GM23338 (cell line): ENCODE data around the gene INSRR. TPM values are rescaled to one million over a fixed set of nuclear protein-coding genes. Genes with fewer than 3 reads are reported as not detected.
A peak's percentile ranks its signal among the peaks of the same experiment; 100 is the strongest.

Source experiments
- ATAC-seq: fragments of 200-7000 bp; cut with Tn5 transposase; 3 replicates; pipeline ENCODE4 v1.9.1; 2020
- DNase-seq: peaks from one replicate; pipeline ENCODE4 v3.0.0-alpha.2; 2015; ENCODE audit warnings: low spot score
- H2AFZ ChIP-seq: fragments of 200-600 bp; sonication (generic); 2 replicates; pipeline ENCODE4 v1.8.0; 2016; ENCODE audit warnings: antibody characterized with exemption, mild to moderate bottlenecking, moderate library complexity
- H3F3A ChIP-seq: fragments of 200-600 bp; sonication (generic); replicated peaks from 2 replicates; pipeline ENCODE4 v1.8.0; 2017; ENCODE audit warnings: antibody characterized with exemption, mixed run types, low read depth
- H3K27ac ChIP-seq: fragments of 200-600 bp; sonication (generic); 2 replicates; pipeline ENCODE4 v1.6.1; 2016; ENCODE audit warnings: low read depth
- H3K27me3 ChIP-seq: fragments of 200-600 bp; sonication (generic); 2 replicates; pipeline ENCODE4 v1.8.0; 2016; ENCODE audit warnings: mild to moderate bottlenecking, mixed run types, moderate library complexity; ENCODE audit not compliant: insufficient read depth
- H3K36me3 ChIP-seq: fragments of 200-600 bp; sonication (generic); 2 replicates; pipeline ENCODE4 v1.8.0; 2016; ENCODE audit warnings: mild to moderate bottlenecking; ENCODE audit not compliant: insufficient read depth
- H3K4me1 ChIP-seq: fragments of 200-600 bp; sonication (generic); 2 replicates; pipeline ENCODE4 v1.8.0; 2016; ENCODE audit warnings: mild to moderate bottlenecking, moderate library complexity; ENCODE audit not compliant: insufficient read depth
- H3K4me2 ChIP-seq: fragments of 200-600 bp; sonication (generic); 2 replicates; pipeline ENCODE4 v1.7.1; 2017; ENCODE audit warnings: mixed run types
- H3K4me3 ChIP-seq: fragments of 200-600 bp; sonication (generic); 2 replicates; pipeline ENCODE4 v1.6.1; 2016; ENCODE audit warnings: mixed run types
- H3K79me2 ChIP-seq: fragments of 200-600 bp; sonication (generic); replicated peaks from 2 replicates; pipeline ENCODE4 v1.8.0; 2017; ENCODE audit warnings: mild to moderate bottlenecking; ENCODE audit not compliant: insufficient read depth
- H3K9me2 ChIP-seq: fragments of 200-600 bp; sonication (generic); 2 replicates; pipeline ENCODE4 v1.8.0; 2017; ENCODE audit not compliant: insufficient read depth
- H4K20me1 ChIP-seq: fragments of 200-600 bp; sonication (generic); replicated peaks from 2 replicates; pipeline ENCODE4 v1.8.0; 2017; ENCODE audit warnings: mild to moderate bottlenecking; ENCODE audit not compliant: insufficient read depth
- H3K27ac Mint-ChIP-seq: 2 replicates; pipeline ENCODE4 v1.8.0; 2020; ENCODE audit warnings: inconsistent platforms, mild to moderate bottlenecking, moderate library complexity, mixed read lengths
- H3K27me3 Mint-ChIP-seq: 3 replicates; pipeline ENCODE4 v1.8.0; 2022; ENCODE audit warnings: low read depth, mild to moderate bottlenecking, moderate library complexity, mixed read lengths, inconsistent platforms; ENCODE audit not compliant: insufficient read depth, poor library complexity
- H3K36me3 Mint-ChIP-seq: 3 replicates; pipeline ENCODE4 v1.8.0; 2021; ENCODE audit warnings: low read depth, mild to moderate bottlenecking, inconsistent platforms, moderate library complexity, mixed read lengths
- H3K4me1 Mint-ChIP-seq: 3 replicates; pipeline ENCODE4 v1.8.0; 2020; ENCODE audit warnings: mild to moderate bottlenecking, inconsistent platforms, mixed read lengths
- H3K4me3 Mint-ChIP-seq: 3 replicates; pipeline ENCODE4 v1.8.0; 2021; ENCODE audit warnings: moderate library complexity, mild to moderate bottlenecking, inconsistent platforms, mixed read lengths
- H3K9me3 Mint-ChIP-seq: 3 replicates; pipeline ENCODE4 v1.8.0; 2020; ENCODE audit warnings: moderate library complexity, mild to moderate bottlenecking, inconsistent platforms, mixed read lengths
- CREB1 ChIP-seq: fragments of 250-450 bp; sonication (Bioruptor Pico); IDR thresholded peaks from 2 replicates; pipeline ENCODE4 v1.5.0; 2020; ENCODE audit warnings: low read depth, mild to moderate bottlenecking, moderate library complexity
- EZH2 ChIP-seq: fragments of 200-600 bp; sonication (generic); IDR thresholded peaks from one replicate; pipeline ENCODE4 v1.8.0; 2017; ENCODE audit warnings: antibody characterized with exemption, mild to moderate bottlenecking, low read depth; ENCODE audit not compliant: unreplicated experiment
- EZH2phosphoT487 ChIP-seq: fragments of 200-600 bp; sonication (generic); IDR thresholded peaks from one replicate; pipeline ENCODE4 v1.8.1; 2018; ENCODE audit warnings: antibody characterized with exemption; ENCODE audit not compliant: unreplicated experiment
- JUNB ChIP-seq: IDR thresholded peaks from one replicate; pipeline ENCODE4 v1.6.1; 2016; ENCODE audit warnings: antibody characterized with exemption; ENCODE audit not compliant: unreplicated experiment
- NANOG ChIP-seq: IDR thresholded peaks from 2 replicates; pipeline ENCODE4 v1.6.1; 2016; ENCODE audit warnings: antibody characterized with exemption, borderline replicate concordance
- POLR2AphosphoS5 ChIP-seq: IDR thresholded peaks from 2 replicates; pipeline ENCODE4 v1.6.1; 2016; ENCODE audit warnings: antibody characterized with exemption, low read depth
- STAT1 ChIP-seq: IDR thresholded peaks from one replicate; pipeline ENCODE4 v1.6.1; 2016; ENCODE audit warnings: antibody characterized with exemption; ENCODE audit not compliant: unreplicated experiment
- ZNF114 ChIP-seq: fragments of 250-450 bp; sonication (Bioruptor Pico); IDR thresholded peaks from 2 replicates; pipeline ENCODE4 v1.5.0; 2020; ENCODE audit warnings: mild to moderate bottlenecking, moderate library complexity
- ZNF331 ChIP-seq: fragments of 250-450 bp; sonication (Bioruptor Pico); IDR thresholded peaks from 2 replicates; pipeline ENCODE4 v1.5.0; 2020; ENCODE audit warnings: low read depth, mild to moderate bottlenecking, moderate library complexity
- polyA plus RNA-seq: library from polyadenylated mRNA; unstranded; fragments of >200 nt; fragmentation: Nextera tagmentation; extraction: Ambion mirVana; gene quantifications from 2 replicates; pipeline ENCODE4 v1.2.1, GENCODE V29; 2016
- total RNA-seq: library from RNA; depleted of rRNA; stranded (reverse); fragments of >200 nt; shearing (Covaris generic); gene quantifications from 2 replicates; pipeline ENCODE4 v1.2.3, GENCODE V29; 2014
- TF ChIP-seq, protein P1 (sequence below): fragments of 250-450 bp; sonication (Bioruptor Pico); IDR thresholded peaks from 2 replicates; pipeline ENCODE4 v1.5.0; 2020; ENCODE audit warnings: mild to moderate bottlenecking, moderate library complexity
- TF ChIP-seq, protein P2 (sequence below): IDR thresholded peaks from 2 replicates; pipeline ENCODE4 v1.6.1; 2016; ENCODE audit warnings: antibody characterized with exemption
- TF ChIP-seq, protein P3 (sequence below), 2 experiments: fragments of 200-600 bp in 1 of 2; sonication (generic) in 1 of 2; conservative IDR thresholded peaks; 2 replicates each; pipeline versions ENCODE4 v1.5.1 to v1.6.1; 2016 to 2017; ENCODE audit warnings: antibody characterized with exemption in 2 of 2, low read depth in 2 of 2, mild to moderate bottlenecking in 2 of 2, moderate library complexity in 1 of 2
- TF ChIP-seq, protein P4 (sequence below): IDR thresholded peaks from one replicate; pipeline ENCODE4 v1.6.1; 2018; ENCODE audit warnings: antibody characterized with exemption; ENCODE audit not compliant: unreplicated experiment

The INSRR gene
- total and polyA plus RNA-seq, 2 experiments from 2014 or later, result not detected

DNA sequence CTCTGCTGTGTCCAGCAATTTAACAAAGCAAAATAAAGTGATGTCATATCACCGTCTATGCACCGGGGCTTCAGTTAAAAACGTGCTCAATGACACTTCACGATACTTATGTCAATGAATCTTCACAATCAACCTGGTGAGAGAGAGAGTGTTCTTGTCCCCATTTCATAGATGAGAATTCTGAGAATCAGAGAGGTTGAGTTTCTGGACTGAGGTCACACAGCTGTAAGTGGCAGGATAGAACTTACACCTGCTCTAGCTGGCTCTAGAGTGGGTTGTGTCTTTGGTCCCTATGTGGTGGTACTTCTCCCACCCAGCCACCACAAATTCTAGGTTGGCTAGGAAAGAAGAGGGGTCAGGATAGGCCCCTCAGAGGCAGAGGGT is 6.9 kb upstream of the INSRR start:
- DNase-seq (no peak), ATAC-seq (no peak)
- no peaks in the 10 kb centered on the region for H3K36me3 Mint-ChIP-seq
- Histone ChIP-seq H3F3A (no peaks in the 10 kb centered on the region), H3K27me3 (peaks cover 63% of the 10 kb centered on the region), H3K4me2 (no peak overlapping the region), H2AFZ (no peak overlapping the region), H3K4me1 (peaks cover 9% of the 10 kb centered on the region; the same call in 1 of the 2 replicates), H3K79me2 (no peaks in the 10 kb centered on the region), H4K20me1 (peaks cover 5% of the 10 kb centered on the region; the same call in 1 of the 2 replicates), H3K27ac (no peak overlapping the region), H3K9me2 (no peaks in the 10 kb centered on the region), H3K4me3 (no peak overlapping the region), H3K36me3 (no peaks in the 10 kb centered on the region)
- peaks cover 52% of the 10 kb centered on the region for H3K27me3 Mint-ChIP-seq
- peaks cover 3% of the 10 kb centered on the region; the same call in 1 of the 3 replicates for H3K9me3 Mint-ChIP-seq
- peaks cover 25% of the 10 kb centered on the region for H3K4me1 Mint-ChIP-seq
- no peak for TF ChIP-seq ZNF114
- no peak for TF ChIP-seq CREB1 (CRISPR knock-in tag)
- TF ChIP-seq, protein P1, sequence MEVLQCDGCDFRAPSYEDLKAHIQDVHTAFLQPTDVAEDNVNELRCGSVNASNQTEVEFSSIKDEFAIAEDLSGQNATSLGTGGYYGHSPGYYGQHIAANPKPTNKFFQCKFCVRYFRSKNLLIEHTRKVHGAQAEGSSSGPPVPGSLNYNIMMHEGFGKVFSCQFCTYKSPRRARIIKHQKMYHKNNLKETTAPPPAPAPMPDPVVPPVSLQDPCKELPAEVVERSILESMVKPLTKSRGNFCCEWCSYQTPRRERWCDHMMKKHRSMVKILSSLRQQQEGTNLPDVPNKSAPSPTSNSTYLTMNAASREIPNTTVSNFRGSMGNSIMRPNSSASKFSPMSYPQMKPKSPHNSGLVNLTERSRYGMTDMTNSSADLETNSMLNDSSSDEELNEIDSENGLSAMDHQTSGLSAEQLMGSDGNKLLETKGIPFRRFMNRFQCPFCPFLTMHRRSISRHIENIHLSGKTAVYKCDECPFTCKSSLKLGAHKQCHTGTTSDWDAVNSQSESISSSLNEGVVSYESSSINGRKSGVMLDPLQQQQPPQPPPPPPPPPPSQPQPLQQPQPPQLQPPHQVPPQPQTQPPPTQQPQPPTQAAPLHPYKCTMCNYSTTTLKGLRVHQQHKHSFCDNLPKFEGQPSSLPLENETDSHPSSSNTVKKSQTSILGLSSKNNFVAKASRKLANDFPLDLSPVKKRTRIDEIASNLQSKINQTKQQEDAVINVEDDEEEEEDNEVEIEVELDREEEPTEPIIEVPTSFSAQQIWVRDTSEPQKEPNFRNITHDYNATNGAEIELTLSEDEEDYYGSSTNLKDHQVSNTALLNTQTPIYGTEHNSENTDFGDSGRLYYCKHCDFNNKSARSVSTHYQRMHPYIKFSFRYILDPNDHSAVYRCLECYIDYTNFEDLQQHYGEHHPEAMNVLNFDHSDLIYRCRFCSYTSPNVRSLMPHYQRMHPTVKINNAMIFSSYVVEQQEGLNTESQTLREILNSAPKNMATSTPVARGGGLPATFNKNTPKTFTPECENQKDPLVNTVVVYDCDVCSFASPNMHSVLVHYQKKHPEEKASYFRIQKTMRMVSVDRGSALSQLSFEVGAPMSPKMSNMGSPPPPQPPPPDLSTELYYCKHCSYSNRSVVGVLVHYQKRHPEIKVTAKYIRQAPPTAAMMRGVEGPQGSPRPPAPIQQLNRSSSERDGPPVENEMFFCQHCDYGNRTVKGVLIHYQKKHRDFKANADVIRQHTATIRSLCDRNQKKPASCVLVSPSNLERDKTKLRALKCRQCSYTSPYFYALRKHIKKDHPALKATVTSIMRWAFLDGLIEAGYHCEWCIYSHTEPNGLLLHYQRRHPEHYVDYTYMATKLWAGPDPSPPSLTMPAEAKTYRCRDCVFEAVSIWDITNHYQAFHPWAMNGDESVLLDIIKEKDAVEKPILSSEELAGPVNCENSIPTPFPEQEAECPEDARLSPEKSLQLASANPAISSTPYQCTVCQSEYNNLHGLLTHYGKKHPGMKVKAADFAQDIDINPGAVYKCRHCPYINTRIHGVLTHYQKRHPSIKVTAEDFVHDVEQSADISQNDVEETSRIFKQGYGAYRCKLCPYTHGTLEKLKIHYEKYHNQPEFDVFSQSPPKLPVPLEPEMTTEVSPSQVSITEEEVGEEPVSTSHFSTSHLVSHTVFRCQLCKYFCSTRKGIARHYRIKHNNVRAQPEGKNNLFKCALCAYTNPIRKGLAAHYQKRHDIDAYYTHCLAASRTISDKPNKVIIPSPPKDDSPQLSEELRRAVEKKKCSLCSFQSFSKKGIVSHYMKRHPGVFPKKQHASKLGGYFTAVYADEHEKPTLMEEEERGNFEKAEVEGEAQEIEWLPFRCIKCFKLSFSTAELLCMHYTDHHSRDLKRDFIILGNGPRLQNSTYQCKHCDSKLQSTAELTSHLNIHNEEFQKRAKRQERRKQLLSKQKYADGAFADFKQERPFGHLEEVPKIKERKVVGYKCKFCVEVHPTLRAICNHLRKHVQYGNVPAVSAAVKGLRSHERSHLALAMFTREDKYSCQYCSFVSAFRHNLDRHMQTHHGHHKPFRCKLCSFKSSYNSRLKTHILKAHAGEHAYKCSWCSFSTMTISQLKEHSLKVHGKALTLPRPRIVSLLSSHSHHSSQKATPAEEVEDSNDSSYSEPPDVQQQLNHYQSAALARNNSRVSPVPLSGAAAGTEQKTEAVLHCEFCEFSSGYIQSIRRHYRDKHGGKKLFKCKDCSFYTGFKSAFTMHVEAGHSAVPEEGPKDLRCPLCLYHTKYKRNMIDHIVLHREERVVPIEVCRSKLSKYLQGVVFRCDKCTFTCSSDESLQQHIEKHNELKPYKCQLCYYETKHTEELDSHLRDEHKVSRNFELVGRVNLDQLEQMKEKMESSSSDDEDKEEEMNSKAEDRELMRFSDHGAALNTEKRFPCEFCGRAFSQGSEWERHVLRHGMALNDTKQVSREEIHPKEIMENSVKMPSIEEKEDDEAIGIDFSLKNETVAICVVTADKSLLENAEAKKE (CRISPR knock-in tag), result no peak
- no peak for TF ChIP-seq EZH2
- no peak for TF ChIP-seq NANOG
- TF ChIP-seq, protein P2, sequence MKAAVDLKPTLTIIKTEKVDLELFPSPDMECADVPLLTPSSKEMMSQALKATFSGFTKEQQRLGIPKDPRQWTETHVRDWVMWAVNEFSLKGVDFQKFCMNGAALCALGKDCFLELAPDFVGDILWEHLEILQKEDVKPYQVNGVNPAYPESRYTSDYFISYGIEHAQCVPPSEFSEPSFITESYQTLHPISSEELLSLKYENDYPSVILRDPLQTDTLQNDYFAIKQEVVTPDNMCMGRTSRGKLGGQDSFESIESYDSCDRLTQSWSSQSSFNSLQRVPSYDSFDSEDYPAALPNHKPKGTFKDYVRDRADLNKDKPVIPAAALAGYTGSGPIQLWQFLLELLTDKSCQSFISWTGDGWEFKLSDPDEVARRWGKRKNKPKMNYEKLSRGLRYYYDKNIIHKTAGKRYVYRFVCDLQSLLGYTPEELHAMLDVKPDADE, result no peak
- TF ChIP-seq POLR2AphosphoS5, result no peak
- TF ChIP-seq, protein P3, sequence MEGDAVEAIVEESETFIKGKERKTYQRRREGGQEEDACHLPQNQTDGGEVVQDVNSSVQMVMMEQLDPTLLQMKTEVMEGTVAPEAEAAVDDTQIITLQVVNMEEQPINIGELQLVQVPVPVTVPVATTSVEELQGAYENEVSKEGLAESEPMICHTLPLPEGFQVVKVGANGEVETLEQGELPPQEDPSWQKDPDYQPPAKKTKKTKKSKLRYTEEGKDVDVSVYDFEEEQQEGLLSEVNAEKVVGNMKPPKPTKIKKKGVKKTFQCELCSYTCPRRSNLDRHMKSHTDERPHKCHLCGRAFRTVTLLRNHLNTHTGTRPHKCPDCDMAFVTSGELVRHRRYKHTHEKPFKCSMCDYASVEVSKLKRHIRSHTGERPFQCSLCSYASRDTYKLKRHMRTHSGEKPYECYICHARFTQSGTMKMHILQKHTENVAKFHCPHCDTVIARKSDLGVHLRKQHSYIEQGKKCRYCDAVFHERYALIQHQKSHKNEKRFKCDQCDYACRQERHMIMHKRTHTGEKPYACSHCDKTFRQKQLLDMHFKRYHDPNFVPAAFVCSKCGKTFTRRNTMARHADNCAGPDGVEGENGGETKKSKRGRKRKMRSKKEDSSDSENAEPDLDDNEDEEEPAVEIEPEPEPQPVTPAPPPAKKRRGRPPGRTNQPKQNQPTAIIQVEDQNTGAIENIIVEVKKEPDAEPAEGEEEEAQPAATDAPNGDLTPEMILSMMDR (conservative IDR thresholded peaks at IDR 0.05; ENCODE audit: low read depth in 2 of 2), result no peak
- TF ChIP-seq, protein P4, sequence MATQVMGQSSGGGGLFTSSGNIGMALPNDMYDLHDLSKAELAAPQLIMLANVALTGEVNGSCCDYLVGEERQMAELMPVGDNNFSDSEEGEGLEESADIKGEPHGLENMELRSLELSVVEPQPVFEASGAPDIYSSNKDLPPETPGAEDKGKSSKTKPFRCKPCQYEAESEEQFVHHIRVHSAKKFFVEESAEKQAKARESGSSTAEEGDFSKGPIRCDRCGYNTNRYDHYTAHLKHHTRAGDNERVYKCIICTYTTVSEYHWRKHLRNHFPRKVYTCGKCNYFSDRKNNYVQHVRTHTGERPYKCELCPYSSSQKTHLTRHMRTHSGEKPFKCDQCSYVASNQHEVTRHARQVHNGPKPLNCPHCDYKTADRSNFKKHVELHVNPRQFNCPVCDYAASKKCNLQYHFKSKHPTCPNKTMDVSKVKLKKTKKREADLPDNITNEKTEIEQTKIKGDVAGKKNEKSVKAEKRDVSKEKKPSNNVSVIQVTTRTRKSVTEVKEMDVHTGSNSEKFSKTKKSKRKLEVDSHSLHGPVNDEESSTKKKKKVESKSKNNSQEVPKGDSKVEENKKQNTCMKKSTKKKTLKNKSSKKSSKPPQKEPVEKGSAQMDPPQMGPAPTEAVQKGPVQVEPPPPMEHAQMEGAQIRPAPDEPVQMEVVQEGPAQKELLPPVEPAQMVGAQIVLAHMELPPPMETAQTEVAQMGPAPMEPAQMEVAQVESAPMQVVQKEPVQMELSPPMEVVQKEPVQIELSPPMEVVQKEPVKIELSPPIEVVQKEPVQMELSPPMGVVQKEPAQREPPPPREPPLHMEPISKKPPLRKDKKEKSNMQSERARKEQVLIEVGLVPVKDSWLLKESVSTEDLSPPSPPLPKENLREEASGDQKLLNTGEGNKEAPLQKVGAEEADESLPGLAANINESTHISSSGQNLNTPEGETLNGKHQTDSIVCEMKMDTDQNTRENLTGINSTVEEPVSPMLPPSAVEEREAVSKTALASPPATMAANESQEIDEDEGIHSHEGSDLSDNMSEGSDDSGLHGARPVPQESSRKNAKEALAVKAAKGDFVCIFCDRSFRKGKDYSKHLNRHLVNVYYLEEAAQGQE, result no peak
- no peak for TF ChIP-seq STAT1
- no peak for TF ChIP-seq ZNF331
- TF ChIP-seq JUNB, result no peak
- TF ChIP-seq EZH2phosphoT487, result no peak
- peak overlapping the region; percentile 14; the same call in 1 of the 3 replicates for H3K4me3 Mint-ChIP-seq
- H3K27ac Mint-ChIP-seq, result no peak overlapping the region
